Stomach (tissue), 4 donors: ENCODE measurements around the gene ZNF789.

Source experiments
- POLR2A ChIP-seq, 4 donors: fragments of 450-650 bp; IDR thresholded peaks; one replicate each; pipeline ENCODE4 v1.6.1; 2016; ENCODE audit warnings: antibody characterized with exemption in 4 of 4, control low read depth in 2 of 4, mild to moderate bottlenecking in 1 of 4, moderate library complexity in 1 of 4
- POLR2AphosphoS5 ChIP-seq, 3 donors: sonication (generic); formaldehyde crosslinking; IDR thresholded peaks; one replicate each; pipeline ENCODE4 v1.6.1; 2016; ENCODE audit warnings: antibody characterized with exemption in 3 of 3

DNA sequence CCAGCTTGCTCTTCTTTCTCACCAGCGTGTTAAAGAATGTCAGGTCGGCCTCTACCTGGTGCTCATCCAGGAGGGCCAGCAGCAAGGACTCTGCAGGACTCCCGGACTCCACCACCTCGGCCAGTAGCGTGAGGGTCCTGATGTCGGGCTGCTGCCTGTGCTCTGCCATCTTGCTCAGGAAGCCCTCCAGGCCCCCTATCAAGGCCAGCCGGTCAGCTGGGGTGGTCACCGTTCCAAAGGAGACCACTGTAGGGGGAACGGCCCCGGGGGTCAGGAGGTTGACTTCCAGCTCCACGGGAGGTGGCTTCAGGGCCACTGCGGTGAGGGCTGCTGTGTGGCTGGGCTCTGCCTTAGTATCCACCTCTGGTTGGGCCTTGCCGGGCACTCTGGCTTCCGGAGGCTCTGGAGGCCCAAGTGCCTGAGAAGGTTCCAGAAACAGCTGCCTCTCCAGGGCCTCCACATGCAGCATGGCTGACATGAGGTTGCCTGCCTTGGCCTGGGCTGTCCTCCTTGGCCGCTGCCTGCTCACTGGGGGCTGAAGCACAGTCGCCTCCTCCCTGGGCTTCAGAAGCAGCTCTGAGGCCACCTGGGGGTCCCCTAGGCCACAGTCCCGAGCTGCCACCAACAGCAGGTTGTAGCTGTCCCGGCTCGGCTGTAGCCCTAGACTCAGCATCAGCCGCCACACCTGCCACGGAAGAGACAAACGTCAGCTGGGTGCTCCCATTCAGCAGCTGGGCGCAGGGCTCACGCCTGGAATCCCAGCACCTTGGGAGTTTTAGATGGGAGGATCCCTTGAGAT is 47.6 kb upstream of the ZNF789 start:
- TF ChIP-seq POLR2A (IDR thresholded peaks at IDR 0.05) (no peak), POLR2AphosphoS5 (IDR thresholded peaks at IDR 0.05) (no peak)
